T-helper 2 cell (primary cell): ENCODE results near the gene MUC12.
"Not testable (repeated sequence)": the region's sequence is repeated elsewhere in the genome, so short reads cannot be mapped to it uniquely, and the experiment has no call there.

Experiments
- DNase-seq, 5 experiments: peaks; one replicate each; pipeline versions ENCODE4 v3.0.0 to v3.0.0-alpha.2; 2012 to 2022
- total RNA-seq, 2 donors: gene quantifications; one replicate each; lab custom pipeline; 2026; lab: John Stamatoyannopoulos, UW

MUC12 gene, protein sequence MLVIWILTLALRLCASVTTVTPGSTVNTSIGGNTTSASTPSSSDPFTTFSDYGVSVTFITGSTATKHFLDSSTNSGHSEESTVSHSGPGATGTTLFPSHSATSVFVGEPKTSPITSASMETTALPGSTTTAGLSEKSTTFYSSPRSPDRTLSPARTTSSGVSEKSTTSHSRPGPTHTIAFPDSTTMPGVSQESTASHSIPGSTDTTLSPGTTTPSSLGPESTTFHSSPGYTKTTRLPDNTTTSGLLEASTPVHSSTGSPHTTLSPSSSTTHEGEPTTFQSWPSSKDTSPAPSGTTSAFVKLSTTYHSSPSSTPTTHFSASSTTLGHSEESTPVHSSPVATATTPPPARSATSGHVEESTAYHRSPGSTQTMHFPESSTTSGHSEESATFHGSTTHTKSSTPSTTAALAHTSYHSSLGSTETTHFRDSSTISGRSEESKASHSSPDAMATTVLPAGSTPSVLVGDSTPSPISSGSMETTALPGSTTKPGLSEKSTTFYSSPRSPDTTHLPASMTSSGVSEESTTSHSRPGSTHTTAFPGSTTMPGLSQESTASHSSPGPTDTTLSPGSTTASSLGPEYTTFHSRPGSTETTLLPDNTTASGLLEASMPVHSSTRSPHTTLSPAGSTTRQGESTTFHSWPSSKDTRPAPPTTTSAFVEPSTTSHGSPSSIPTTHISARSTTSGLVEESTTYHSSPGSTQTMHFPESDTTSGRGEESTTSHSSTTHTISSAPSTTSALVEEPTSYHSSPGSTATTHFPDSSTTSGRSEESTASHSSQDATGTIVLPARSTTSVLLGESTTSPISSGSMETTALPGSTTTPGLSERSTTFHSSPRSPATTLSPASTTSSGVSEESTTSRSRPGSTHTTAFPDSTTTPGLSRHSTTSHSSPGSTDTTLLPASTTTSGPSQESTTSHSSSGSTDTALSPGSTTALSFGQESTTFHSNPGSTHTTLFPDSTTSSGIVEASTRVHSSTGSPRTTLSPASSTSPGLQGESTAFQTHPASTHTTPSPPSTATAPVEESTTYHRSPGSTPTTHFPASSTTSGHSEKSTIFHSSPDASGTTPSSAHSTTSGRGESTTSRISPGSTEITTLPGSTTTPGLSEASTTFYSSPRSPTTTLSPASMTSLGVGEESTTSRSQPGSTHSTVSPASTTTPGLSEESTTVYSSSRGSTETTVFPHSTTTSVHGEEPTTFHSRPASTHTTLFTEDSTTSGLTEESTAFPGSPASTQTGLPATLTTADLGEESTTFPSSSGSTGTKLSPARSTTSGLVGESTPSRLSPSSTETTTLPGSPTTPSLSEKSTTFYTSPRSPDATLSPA (N-terminal part only)
- total RNA-seq, result 0.62 to 0.94 reads per million in 2 donors

DNA sequence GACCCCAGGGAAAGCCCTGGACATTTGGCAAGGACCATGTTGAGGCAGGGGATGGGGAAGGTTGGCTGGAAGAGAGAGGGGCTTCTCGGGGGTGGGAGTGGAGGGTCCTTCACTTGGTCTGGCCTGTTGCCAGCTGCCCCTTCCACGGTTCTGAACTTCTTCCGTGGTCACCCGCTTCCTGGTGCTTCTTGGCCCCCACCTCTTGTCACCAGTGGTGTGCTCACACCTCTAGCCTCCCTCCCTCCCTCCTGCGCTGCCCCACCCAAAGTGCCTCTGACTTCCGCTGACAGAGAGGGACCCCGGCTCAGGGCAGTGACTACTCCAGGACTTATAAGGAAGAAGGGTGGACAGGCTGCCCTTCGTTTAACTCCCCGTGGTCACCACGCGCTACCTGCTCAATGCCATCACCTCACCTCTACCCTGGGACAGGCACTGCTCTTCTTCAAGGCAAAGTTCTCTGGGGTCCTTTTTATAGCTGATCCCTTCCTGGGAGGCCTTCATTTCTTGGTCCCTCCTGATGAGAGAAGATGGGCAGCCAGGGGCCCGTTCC, at the start of gene MUC12:
MUC12 (plus strand) TSS at position 500 of the 550 bp plus-strand sequence. CDS start 58 bp downstream, outside the sequence.
- DNase-seq, result no peak

DNA sequence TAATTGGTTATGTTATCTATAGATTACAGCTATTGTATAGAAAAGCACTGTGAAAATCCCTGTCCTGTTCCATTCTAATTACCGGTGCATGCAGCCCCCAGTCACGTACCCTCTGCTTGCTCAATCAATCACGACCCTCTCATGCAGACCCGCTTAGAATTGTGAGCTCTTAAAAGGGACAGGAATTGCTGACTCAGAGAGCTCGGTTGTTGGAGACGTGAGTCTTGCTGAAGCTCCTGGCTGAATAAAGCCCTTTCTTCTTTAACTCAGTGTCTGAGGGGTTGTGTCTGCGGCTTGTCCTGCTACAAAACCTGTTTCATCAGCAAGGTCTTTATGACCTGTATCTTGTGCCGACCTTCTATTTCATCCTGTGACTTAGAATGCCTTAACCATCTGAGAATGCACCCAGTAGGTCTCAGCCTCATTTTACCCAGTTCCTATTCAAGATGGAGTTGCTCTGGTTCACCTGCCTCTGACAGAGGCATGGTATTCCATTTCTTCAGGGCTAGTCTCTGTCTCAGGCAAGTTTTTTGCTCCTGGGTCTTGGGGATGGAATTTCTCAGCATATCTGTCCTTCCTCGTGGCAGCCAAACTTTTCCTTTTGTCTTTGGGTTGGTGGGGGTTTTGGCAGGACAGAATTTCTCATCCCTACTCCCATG, 49.5 kb upstream of the MUC12 start:
- not testable (repeated sequence) for DNase-seq

DNA sequence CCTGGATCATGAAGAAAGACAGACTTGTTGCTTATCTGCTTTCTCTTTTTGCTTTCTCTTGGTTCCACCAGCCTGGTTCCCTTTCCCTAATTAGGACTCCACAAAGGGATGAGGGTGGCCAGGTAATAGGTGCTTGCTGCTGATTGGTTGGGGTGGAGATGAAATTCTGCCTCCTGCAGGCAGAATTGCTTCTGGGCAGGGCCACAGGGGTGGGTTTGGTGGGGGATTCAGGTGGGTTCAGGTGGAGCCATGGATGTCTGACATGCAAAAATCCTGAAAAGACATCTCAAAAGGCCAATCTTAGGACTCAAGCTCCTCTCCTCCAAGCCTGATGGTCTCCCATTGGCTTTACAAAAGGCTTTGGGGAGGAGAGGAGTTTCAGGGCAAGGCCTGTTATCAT, 48.3 kb upstream of the MUC12 start:
- DNase-seq, result no peak

DNA sequence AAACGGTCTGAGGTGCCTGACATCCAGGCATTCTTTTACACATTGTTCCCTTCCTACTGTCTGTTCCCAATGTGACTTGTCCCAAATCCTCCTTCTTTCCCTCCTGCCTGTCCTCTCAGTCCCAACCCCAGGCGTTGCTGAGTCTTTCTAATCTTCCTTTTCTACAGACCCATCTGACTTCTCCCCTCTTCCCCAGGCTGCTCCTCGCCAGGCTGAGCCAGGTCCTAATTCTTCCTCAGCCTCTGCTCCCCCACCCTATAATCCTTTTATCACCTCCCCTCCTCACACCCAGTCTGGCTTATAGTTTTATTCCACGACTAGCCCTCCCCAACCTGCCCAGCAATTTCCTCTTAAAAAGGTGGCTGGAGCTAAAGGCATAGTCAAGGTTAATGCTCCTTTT, 45.7 kb upstream of the MUC12 start:
- DNase-seq, result not testable (repeated sequence)

DNA sequence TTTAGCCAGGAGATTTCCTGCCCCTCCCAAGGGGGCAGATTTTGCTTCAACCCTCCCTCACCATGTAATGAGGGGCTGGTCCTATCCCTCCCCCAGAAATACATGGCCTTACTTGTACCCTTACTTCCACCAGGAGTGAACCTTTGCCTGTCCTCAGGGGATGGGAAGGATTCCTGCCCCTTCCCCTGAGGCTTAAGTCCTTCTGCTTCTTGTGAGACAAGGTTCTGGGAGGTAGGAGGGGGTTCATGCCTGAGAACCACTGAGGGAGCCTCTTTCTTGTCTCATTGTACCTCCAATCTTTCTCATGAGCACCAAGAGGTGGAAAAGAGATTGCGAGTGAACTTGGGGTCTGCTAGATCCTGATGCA, 39.6 kb upstream of the MUC12 start:
- DNase-seq, result no peak

DNA sequence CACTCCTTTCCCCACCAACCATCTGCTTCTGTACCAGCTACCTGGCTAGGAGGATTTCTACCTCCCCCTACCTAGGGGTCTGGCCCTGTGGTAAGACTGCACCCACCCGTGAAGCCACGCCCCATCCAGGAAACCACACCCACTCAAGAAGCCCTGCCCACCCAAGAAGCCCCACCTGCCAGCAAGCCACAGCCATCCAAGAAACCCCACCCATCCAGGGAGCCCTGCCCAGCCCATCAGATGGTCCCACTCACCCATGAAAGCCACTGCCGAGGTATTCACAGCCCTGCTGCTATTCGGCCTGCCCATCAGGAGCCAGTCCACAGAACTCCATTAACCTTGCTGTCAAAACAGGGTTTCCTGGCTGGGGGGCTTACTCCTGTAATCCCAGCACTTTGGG, 35.6 kb upstream of the MUC12 start:
- DNase-seq, result no peak

DNA sequence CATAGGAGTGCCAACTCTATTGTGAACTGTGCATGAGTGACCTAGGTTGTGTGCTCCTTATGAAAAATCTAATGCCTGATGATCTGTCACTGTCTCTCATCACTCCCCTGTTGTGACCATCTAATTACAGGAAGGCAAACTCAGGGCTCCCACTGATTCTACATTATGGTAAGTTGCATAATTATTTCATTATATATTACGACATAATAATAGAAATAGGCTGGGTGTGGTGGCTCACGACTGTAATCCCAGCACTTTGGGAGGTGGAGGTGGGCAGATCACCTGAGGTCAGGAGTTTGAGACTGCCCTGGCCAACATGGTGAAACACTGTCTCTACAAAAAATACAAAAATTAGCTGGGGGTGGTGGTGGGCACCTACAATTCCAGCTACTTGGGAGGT, 34.0 kb upstream of the MUC12 start:
- not testable (repeated sequence) for DNase-seq

DNA sequence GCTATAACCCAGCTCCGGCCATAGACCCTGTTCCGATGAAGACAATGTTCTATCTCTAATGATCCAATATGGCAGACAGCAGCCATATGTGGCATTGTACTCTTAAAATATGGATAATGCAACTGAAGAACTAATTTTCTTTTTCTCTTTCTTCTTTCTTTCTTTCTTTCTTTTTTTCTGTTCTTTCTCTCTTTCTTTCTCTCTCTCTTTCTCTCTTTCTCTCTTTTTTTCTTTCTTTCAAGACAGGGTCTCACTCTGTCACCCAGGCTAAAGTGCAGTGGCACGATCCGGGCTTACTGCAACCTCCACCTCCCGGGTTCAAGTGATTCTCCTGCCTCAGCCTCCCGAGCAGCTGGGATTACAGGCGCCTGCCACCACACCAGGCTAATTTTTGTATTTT, 33.2 kb upstream of the MUC12 start:
- not testable (repeated sequence) for DNase-seq

DNA sequence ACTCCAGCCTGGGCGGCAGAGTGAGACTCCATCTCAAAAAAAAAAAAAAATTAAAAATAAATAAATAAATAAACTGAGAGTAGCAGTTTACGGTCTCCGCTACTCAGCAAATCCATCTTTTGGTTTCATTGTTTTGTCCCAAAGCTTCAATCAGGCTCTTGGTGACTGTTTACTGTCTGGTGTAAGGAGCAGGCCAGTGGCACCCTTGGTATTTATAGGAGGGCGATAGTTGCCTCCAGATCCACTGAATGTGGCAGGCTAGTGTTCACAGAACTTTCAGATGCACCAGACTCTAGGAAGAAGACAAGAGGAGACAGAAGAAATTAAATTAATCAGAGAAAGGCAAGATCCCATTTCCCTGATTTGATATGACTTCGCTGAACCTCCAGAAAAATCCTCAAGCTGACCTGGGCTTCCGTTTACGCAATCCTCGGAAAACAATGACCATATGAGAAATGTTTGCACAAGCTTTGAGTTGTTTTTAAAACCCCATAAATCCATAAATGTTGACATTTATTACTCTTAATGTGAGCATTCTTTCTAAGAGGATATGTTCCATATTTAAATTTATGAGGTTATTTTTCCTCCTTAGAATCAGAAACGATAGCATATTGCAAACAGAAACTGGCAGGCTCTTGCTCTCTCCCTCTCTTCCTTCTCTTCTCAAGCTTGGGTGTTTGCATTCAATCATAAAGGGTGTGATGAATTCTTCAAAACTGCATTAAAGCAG, 27.2 kb upstream of the MUC12 start:
- no peak for DNase-seq

DNA sequence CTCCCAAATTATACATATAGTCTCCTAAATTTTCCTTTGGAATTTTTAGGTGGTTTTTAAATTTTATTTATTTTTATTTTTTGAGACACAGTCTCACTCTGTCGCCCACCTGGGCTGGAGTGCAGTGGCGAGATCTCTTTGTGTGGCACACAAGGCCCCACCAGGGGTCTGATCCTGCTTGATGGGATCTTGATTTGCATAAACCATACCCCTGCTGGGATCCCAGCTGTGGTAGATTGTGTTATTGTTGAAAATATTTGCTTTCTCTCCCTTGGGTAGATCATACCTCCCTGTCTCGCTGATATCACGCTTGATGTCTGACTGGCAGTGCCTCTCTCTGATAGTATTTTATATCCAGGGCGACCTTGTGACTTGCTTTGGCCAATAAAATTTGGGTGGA, 25.7 kb upstream of the MUC12 start:
- no peak for DNase-seq

DNA sequence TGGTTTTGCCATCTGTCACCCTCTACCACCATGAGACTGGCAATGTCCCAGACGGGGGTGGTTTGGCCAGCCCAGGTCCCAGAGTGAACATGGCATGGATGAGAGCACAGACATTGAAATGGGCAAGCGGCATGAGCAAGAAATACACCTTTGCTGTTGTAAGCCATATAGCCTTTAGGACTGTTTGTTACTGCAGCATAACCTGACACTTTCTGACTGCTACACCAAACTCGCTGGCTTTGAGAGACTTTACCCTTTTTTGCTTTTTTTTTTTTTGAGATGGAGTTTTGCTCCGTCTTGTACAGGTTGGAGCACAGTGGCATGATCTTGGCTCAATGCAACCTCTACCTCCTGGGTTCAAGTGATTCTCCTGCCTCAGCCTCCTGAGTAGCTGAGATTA, 25.2 kb upstream of the MUC12 start:
- DNase-seq, result no peak

DNA sequence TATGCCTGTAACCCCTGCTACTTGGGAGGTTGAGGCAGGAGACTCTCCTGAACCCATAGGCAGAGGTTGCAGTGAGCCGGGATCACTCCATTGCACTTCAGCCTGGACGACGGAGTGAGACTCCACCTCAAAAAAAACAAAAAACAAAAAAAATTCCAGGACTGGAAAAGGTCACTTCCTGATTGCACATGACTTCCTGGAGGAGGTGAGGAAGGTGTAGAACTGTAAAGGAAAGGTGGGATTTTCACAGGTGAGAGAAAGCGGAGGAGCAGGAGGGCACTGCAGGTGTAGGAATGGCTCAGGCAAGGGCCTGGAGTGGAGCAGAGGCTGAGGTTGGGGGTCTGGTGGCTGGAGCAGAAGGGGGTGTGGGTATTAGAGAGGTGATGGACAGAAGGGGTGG, 23.3 kb upstream of the MUC12 start:
- no peak for DNase-seq

DNA sequence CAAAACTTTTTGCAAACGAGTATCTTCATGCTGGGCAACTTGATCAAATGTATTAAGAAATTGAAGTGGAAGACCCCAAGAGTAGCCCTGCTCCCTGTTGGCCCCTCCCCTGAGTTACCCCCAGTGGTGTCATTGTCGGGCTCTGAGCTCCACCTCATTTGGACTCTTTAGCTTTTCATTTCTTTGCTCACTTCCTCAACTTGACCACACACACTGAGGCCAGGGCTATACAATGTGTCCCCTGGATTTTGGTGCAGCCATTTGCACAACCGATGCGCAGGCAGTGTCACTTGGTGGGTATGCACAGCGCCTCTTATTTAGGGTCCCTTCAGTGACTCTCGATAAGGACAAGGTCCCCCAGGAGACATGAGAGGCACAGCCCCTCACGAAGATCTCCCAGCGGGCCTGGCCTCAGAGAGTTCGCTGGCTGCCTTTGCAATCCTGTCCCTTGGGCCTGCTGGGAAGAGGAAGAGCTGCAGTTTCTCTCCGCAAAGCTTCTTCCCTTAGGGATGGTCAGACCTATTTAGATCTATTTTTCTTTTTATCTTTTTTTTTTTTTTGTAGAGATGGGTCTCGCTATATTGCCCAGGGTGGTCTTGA, 22.5 kb upstream of the MUC12 start:
- no peak for DNase-seq

DNA sequence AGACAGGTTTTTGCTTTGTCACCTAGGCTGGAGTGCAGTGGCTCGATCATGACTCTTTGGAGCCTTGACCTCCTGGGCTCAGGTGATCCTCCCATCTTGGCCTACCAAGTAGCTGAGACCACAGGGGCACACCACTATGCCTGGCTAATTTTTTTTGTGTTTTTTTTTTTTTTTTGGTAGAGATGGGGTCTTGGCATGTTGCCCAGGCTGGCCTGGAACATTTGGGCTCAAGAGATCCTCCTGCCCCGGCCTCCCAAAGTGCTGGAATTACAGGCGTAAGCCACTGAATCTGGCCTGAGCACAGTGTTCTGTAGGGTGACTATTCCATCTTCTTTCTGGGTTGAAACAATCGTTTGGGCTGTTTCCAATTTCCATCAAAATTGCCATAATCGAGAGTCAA, 21.6 kb upstream of the MUC12 start:
- no peak for DNase-seq

DNA sequence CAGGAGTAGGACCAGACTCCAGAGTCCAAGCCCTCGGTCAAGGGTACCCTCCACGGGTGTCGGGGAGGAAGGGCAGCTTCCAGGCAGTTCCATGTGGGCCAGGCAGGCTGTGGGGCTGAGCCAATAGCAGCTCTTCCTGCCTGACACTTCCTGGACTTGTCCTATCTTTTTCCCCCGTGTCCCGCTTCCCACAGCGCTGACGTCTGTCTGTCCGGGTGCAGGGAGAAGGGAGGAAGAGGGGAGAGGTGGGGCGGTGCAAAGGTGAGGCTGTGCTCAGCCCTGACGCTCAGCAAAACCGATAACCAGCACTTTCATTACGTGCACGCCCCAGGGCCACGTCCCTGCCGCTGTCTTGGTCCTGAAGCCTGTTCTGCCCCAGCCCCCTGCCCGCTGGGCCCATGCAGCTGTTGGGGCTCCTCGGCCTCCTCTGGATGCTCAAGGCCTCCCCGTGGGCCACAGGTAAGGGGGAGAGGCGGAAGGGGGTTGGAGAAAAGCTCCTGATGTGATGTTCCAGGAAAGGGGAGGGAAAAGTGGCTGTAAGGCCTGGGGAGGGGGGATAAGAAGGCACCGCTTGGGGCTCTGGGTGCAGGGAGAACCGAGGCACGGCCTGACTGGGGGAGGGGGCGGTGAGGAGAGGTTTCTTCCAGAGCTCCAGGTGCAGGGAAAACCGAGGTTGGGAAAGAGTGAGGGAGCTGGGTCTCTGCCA, 20.0 kb upstream of the MUC12 start, which contains the start of gene MUC3A:
MUC3A (plus strand) TSS at position 308 of the 706 bp plus-strand sequence; CDS start at position 399, 91 bp downstream.
- DNase-seq, result no peak

DNA sequence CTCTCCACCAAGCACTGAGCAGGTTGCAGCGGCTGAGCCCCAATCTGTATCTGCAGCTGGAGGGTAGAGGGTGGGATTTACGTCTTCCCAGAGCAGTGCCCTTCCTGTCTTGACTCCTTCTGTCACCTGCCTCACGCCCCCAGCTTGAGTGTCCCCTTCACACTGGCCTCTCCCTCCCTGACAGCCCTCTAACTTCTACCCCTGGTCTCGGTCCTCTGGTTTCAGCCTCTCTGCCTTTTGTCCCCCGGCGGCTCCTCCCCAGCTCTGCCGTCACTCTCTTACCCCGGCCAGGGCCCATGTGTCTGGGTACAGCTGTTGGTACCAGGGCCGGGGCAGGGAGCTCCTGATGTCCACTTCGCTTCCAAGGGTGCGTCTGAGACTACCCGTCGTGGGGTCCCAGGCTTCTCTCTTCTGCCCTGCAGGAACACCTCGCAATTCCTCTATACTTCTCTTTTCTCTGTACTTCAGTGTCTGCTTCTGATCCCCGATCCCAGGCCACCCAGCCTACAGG, 19.4 kb upstream of the MUC12 start:
- no peak for DNase-seq

DNA sequence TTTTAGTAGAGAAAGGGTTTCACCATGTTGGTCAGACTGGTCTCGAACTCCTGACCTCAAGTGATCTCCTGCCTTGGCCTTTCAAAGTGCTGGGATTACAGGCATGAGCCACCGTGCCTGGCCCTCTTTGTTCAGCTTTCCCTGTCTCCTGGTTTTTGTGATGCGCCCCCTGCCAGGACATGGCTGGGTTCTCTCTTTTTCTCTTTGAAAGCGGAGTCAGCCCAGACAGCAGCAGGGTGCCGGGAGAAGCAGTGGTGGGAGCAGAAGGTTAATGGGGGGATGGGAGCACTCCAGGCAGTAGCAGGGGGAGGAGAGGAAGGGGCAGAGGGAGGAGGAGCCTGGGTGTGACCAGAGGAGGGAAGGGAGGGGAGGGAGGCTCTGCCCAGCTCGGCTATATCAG, 18.2 kb upstream of the MUC12 start:
- no peak for DNase-seq

DNA sequence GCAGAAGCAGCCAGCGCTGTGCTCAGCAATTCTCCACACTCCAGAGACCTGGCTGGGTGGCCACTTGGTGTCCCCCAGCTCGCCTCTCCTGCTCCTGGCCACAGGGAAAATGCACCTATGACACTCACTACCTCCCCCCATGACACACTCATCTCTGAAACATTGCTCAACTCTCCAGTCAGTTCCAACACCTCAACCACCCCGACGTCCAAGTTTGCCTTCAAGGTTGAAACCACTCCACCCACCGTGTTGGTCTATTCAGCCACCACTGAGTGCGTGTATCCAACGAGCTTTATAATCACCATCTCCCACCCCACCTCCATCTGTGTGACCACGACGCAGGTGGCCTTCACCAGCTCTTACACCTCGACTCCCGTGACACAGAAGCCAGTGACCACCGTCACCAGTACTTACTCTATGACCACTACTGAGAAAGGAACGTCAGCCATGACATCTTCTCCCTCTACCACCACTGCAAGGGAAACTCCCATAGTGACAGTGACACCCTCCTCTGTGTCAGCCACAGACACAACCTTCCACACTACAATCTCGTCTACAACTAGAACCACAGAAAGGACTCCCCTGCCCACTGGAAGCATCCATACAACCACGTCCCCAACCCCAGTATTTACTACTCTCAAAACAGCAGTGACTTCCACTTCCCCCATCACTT, 17.3 kb upstream of the MUC12 start:
- no peak for DNase-seq

DNA sequence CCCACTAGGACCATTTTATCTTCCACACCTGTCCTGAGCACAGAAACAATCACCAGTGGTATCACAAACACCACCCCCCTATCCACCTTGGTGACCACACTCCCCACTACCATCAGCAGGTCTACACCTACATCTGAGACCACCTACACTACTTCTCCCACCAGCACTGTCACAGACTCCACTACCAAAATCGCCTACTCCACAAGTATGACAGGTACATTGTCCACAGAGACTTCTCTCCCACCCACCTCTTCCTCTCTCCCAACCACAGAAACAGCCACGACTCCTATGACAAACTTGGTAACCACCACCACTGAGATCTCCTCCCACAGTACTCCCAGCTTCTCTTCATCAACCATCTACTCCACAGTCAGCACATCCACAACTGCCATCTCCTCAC, 16.7 kb upstream of the MUC12 start:
- DNase-seq, result no peak
